SW 1271 (cell line): ENCODE data around the gene MAP1LC3C.
"Not testable (repeated sequence)": the region's sequence is repeated elsewhere in the genome, so short reads cannot be mapped to it uniquely, and the experiment has no call there.

Experiments
- DNase-seq, 2 experiments: peaks; one replicate each; lab custom pipeline; 2025; lab: John Stamatoyannopoulos, UW

MAP1LC3C gene

DNA sequence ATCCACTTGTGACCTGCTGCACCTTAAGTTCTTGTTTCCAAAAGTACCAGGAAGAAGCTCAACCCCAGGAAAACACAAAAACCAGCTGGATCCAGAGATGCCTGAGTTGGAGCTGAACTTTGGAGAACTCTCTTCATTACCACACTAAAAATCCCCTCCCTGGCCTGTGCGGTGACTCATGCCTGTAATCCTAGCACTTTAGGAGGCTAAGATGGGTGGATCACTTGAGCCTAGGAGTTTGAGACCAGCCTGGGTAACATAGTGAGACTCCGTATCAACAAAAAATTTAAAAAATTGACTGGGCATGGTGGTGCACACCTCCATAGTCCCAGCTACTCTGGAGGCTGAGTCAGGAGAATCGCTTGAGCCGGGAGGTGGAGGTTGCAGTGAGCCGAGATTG is 6.2 kb downstream of the MAP1LC3C start:
- DNase-seq = no peak

DNA sequence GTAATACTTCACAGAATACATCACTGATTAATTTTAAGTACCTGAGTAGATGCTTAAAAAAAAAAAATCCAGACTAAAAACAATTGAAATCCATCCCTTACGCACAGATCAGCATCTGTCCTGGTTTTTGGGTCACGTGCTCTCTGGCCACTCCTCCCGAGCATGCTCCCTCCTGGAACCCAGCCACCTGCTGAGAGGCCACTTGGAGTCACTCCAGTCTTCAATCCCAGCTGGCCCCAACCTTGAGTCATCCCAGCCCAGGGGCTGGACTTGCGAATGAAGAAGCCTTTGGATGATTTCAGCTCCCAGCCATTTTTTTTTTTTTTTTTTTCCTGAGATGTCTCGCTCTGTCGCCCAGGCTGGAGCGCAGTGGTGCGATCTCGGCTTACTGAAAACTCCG is 8.9 kb downstream of the MAP1LC3C start:
- DNase-seq = peak in 1 of 2 experiments; percentile 8

DNA sequence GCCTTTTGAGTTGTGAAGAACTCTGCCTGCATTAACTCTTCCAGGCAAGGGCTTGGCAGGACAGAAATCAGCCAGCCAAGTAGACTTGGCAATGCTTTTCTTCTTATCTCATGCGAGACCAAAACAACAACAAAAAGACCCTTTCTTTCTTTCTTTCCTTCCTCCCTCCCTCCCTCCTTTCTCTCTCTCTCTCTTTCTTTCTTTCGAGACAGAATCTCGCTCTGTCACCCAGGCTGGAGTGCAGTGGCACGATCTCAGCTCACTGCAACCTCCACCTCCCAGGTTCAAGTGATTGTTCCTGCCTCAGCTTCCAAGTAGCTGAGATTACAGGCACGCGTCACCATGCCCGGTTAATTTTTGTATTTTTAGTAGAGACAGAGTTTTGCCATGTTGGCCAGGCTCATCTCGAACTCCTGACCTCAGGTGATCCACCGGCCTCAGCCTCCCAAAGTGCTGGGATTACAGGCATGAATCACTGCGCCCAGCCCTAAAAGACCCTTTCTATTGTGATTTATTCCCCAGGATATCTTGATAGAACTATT is 10.4 kb downstream of the MAP1LC3C start:
- DNase-seq = not testable (repeated sequence)

DNA sequence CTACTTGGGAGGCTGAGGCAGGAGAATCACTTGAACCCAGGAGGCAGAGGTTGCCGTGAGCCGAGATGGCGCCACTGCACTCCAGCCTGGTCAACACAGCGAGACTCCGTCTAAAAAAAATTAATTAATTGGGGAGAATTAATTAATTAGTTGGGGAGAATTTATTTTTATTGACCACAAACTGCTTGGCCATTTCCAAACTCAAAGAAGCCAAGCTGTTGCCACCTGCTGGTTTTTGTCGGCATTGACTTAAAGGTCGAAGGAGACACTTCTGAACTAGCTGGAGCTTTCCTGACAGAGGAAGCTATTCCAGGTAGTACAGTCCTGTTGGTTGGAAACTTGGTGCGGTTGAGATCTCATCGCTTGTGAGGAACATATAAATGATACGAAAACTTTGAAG is 13.1 kb downstream of the MAP1LC3C start:
- no peak for DNase-seq

DNA sequence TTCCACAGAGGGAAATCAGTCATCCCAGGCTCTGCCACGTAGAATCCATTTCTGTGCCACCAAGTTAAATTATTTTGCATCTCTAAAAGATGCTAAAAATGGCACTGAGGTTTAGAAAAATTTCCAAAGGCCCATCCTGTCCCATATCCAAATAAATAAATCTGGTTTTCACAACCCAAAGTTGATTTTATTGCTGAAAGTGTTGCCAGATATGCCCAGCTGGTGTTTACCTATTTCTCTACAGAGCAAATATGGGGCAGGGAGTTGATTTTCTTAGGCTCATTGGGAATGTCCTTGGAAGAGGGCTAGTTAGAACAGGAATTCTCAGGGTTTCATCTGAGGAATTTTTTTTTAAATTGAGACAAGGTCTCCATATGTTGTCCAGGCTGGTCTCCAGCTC is 19.0 kb downstream of the MAP1LC3C start:
- no peak for DNase-seq

DNA sequence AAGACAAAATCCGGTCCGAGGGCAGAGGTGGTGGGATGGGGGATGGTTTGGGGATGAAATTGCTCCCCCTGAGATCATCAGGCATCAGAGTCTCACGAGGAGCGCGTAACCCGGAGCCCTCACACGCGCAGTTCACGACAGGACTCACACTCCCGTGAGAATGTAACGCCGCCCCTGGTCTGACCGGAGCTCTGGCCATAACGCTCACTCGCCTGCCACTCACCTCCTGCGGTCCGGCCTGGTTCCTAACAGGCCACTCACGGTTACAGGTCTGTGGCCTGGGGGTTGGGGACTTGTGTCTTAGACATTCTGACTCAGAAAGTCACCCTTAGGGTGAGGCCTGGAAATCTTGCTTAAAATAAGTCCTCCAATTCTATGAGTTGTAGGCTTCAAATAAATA is 19.8 kb downstream of the MAP1LC3C start:
- no peak for DNase-seq

DNA sequence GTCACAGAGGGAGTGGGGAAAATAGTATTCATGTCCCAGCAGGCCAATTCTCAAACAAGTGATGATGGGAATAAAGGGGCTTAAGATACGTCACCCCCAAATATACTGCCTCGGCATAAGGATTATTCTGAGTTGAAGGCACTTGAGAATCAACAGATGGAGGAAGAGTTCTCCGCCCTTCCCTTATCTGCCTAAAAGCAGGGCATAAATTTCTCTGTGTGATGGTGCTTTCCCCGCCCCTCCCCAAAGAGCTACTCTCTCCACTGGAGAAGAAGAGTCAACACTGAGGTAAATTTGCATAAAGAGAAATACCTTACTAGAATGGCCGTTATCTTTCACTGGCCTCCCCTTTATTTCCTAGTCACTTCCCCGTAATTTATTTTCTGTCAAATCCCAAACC is 22.7 kb downstream of the MAP1LC3C start:
- no peak for DNase-seq

DNA sequence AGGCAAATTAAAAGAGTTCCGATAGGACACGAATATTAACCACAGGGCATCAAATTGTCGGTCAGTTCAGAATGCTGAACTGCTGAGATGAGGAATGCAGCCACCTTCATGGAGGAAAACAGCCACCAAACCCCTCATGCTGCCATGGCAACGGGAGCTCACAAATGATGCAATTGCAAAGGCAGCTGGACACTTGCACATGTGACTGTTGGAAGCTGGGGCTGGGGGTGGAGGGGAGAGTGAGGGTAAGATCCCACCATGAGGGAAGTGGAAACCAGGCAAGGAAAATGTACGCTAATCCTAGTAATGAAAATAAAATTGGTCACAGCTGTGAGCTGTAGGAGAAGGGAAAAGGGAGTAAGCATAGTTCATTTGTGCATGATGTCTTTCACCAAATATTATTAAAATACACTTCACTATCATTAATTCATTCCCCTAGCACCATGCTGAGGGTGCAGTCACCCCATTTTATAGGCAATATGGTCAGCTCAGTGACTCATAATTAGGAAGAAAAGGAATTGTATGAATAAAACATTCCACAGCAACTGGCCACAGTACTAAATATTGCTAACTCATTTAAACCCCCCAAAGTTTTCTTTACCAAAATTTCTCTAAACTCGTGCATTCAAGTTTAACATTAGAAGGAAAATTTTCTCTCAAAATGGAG is 26.1 kb downstream of the MAP1LC3C start:
- no peak for DNase-seq

DNA sequence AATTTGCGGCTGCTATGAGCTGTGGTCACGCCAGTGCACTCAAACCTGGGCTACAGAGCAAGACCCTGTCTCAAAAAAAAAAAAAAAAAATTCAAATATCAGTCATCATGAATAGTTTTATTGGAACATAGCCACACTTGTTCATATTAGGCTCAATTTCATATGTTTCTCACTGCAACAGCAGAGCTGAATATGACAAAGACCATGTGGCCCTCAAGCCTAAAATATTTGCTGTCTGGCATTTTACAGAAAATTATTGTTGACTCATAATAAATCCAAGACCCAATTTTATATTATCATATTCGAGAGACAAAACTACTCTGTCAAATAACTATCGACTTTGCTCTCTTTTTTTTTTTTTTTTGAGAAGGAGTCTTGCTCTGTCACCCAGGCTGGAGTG is 30.3 kb downstream of the MAP1LC3C start:
- no peak for DNase-seq

DNA sequence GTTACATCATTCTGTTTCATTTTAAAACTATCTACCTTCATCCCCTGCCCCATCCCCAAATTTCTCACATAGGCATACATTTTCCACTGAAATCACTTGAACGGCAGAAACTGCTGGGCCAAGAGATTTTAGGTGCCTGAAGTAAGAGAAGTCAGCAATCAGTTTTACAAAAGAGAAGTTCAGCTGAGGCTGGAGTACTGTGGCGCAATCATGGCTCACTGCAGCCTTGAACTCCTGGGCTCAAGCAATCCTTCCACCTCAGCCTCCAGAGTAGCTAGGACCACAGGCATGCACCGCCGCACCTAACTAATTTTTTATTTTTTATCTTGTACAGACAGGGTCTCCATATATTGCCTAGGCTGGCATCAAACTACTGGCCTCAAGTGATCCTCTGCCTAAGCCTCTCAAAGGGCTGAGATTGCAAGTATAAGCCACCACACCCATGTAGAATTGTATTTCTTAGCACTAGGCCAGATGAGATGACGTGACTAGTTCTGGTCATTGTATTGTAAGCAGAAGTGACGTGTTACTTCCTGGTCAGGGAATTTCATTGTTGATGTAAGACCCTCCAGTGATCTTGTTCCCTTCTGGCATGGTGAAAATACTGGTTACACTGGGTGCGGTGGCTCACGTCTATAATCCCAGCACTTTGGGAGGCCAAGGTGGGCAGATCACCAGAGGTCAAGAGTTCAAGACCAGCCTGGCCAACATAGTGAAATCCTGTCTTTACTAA is 34.2 kb downstream of the MAP1LC3C start:
- no peak for DNase-seq

DNA sequence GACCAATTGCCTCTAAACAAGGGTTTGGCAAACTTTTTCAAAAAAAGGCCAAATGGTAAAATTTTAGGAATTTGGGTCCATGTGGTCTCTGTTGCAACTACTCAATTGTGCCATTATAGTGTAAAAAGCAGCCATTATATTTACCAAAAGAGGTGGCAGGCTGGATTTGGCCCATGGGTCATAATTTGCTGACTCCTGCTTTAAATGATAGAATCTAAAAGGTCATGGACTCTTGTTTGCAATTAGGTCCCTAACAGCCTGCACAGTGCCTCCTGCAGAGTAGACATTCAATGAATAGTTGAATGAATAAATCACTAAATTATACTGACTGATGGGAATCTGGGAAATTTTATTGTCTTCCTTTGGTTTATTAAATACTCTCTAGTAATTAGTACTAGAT is 35.2 kb downstream of the MAP1LC3C start:
- no peak for DNase-seq

DNA sequence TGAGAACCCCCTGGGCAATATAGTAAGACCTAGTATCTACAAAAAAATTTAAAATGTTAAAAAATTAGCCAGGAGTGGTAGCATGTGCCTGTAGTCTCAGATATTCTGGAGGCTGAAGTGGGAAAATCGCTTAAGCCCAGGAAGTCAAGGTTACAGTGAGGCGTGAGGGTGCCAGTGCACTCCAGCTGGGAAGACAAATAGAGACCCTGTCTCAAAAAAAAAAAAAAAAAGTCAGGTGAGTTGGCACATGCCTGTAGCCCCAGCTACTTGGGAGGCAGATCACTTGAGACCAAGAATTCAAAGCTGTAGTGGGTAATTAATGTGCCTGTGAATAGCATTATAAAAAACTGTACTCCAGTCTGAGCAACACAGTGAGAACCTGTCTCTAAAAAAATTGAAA is 36.7 kb downstream of the MAP1LC3C start:
- no peak for DNase-seq

DNA sequence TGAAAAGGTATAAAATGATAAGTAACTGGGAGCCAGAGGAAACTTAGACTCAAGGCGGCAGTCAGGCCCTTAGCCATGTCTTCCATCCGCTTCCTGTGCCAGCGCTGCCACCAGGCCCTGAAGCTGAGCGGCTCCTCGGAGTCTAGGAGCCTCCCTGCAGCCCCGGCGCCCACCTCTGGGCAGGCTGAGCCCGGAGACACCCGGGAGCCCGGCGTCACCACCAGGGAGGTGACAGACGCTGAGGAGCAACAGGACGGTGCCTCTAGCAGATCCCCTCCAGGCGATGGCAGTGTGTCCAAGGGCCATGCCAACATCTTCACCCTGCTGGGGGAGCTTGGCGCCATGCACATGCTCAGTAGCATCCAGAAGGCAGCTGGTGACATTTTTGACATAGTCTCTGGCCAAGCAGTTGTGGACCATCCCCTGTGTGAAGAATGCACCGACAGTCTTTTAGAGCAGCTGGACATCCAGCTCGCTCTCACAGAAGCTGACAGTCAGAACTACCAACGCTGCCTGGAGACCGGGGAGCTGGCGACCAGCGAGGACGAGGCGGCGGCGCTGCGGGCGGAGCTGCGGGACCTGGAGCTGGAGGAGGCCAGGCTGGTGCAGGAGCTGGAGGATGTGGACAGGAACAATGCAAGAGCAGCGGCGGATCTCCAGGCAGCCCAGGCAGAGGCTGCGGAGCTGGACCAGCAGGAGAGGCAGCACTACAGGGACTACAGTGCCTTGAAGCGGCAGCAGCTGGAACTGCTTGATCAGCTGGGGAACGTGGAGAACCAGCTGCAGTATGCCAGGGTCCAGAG is 41.0 kb downstream of the MAP1LC3C start, which contains the start of gene BECN2:
BECN2 (plus strand) TSS at position 76 of the 803 bp plus-strand sequence; CDS start at position 76, 0 bp downstream.
- DNase-seq = no peak

DNA sequence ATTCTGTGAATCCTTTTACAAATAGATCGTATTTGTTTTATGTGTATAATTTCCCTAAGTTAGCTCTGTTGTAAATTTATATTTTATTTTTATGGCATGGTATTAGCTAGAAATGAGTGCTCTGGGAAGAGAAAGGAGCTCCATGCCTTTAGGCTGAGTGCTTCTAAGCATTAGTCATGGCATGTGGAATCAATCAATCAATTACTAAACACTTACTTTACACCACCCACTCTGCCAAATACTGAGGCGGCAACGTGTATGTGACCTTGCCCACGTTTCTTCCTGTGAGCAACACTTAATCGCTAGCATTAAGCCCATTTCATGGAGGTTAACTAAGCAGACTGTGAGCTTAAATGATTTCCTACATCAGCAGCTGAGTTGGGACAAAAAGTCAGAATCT is 48.5 kb downstream of the MAP1LC3C start:
- no peak for DNase-seq

DNA sequence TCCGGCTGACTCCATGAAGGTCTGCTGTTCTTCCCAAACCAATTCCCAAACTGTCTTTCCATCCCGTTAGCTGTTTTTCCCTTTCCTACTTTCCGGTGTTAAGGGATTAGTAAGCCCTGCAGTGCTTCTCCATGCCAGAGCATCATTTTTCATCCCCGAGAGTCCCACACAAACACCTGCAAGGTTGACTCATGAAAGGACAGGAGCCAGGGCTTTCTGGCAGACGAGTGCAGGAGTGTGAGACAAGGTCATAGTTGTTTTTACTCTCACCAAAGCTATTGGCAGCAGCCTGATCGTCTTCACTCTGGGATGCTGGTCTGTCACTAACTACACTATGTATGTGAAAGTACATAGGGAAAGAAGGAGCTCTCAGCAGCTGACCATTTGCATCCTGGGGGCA is 51.5 kb downstream of the MAP1LC3C start:
- no peak for DNase-seq
